HG02678 (cell line): ENCODE data around the gene ASAP2.
"Not testable (repeated sequence)": the region's sequence is repeated elsewhere in the genome, so short reads cannot be mapped to it uniquely, and the experiment has no call there.

Source experiments
- ATAC-seq: cut with Tn5 transposase; IDR thresholded peaks from one replicate; pipeline ENCODE4 v1.9.1; 2021; ENCODE audit warnings: mild to moderate bottlenecking, moderate library complexity; ENCODE audit not compliant: unreplicated experiment

ASAP2 gene

GRCh38 chr2:9250091-9250490 lies 43.5 kb downstream of the ASAP2 start:
- no peak for ATAC-seq

GRCh38 chr2:9250498-9251153 lies 44.0 kb downstream of the ASAP2 start:
- no peak for ATAC-seq

GRCh38 chr2:9251154-9252001 lies 44.8 kb downstream of the ASAP2 start:
- ATAC-seq: no peak

- no peak for ATAC-seq
Measured at GRCh38 chr2:9252002-9252357, 45.4 kb downstream of the ASAP2 start.

GRCh38 chr2:9255416-9255815 lies 48.8 kb downstream of the ASAP2 start:
- no peak for ATAC-seq

GRCh38 chr2:9256147-9256546 lies 49.5 kb downstream of the ASAP2 start:
- no peak for ATAC-seq

- ATAC-seq: no peak
Measured at GRCh38 chr2:9256570-9257043, 50.0 kb downstream of the ASAP2 start.

- ATAC-seq: no peak
Measured at GRCh38 chr2:9258501-9258900, 51.9 kb downstream of the ASAP2 start.

GRCh38 chr2:9258953-9259399 lies 52.4 kb downstream of the ASAP2 start:
- no peak for ATAC-seq

GRCh38 chr2:9260464-9260918 lies 53.9 kb downstream of the ASAP2 start:
- ATAC-seq: no peak

GRCh38 chr2:9261231-9261883 lies 54.7 kb downstream of the ASAP2 start:
- no peak for ATAC-seq

GRCh38 chr2:9262671-9263171 lies 56.1 kb downstream of the ASAP2 start:
- ATAC-seq: no peak

- no peak for ATAC-seq
Measured at GRCh38 chr2:9263428-9263827, 56.8 kb downstream of the ASAP2 start.

- no peak for ATAC-seq
Measured at GRCh38 chr2:9264301-9264700, 57.7 kb downstream of the ASAP2 start.

GRCh38 chr2:9266711-9267110 lies 60.1 kb downstream of the ASAP2 start:
- ATAC-seq: no peak

GRCh38 chr2:9267286-9267685 lies 60.7 kb downstream of the ASAP2 start:
- ATAC-seq: not testable (repeated sequence)

GRCh38 chr2:9268301-9269080 lies 61.9 kb downstream of the ASAP2 start:
- ATAC-seq: no peak

GRCh38 chr2:9269295-9269694 lies 62.7 kb downstream of the ASAP2 start:
- no peak for ATAC-seq

GRCh38 chr2:9269695-9270360 lies 63.2 kb downstream of the ASAP2 start:
- no peak for ATAC-seq

- ATAC-seq: no peak
Measured at GRCh38 chr2:9271091-9271490, 64.5 kb downstream of the ASAP2 start.
